ENCODE data around the gene TSPAN11. TPM values are rescaled to one million over a fixed set of nuclear protein-coding genes. Genes with fewer than 3 reads are reported as not detected.

The TSPAN11 gene
- total and polyA plus RNA-seq, 4 donors = 0.13 to 1.2 (median 0.44) TPM

- Histone ChIP-seq H3K27me3 (ENCODE audit: control insufficient read depth in 4 of 4, insufficient read depth in 4 of 4, low read length in 3 of 4) (no peaks in the 10 kb centered on the region), H3K4me3 (ENCODE audit: low read depth in 1 of 3, low read length in 3 of 3) (no peak overlapping the region), H3K36me3 (ENCODE audit: control insufficient read depth in 4 of 4, insufficient read depth in 3 of 4, low read depth in 1 of 4, low read length in 3 of 4) (no peaks in the 10 kb centered on the region), H3K27ac (ENCODE audit: low read depth in 1 of 2, low read length in 2 of 2) (no peak overlapping the region), H3K9ac (ENCODE audit: low read depth in 1 of 2, low read length in 2 of 2) (no peak overlapping the region), H3K4me1 (ENCODE audit: control insufficient read depth in 4 of 4, insufficient read depth in 4 of 4, low read length in 3 of 4) (no peaks in the 10 kb centered on the region), H3K9me3 (ENCODE audit: control insufficient read depth in 4 of 4, low read length in 3 of 4) (no peaks in the 10 kb centered on the region)
- DNase-seq (ENCODE audit: low spot score) = no peak
- TF ChIP-seq HNF4A (conservative IDR thresholded peaks at IDR 0.05) = no peak
- no peak for TF ChIP-seq YY1 (IDR thresholded peaks at IDR 0.05)
- TF ChIP-seq ZBTB33 (IDR thresholded peaks at IDR 0.05) = no peak
- TF ChIP-seq RAD21 (IDR thresholded peaks at IDR 0.05) = no peak
- TF ChIP-seq MAX (IDR thresholded peaks at IDR 0.05) = no peak
- no peak for TF ChIP-seq SP1 (IDR thresholded peaks at IDR 0.05)
- TF ChIP-seq NR2F2 (IDR thresholded peaks at IDR 0.05) = no peak
- TF ChIP-seq ATF3 (IDR thresholded peaks at IDR 0.05) = no peak
- TF ChIP-seq HNF4G (IDR thresholded peaks at IDR 0.05) = no peak
- TF ChIP-seq JUND (IDR thresholded peaks at IDR 0.05) = no peak
- TF ChIP-seq REST (IDR thresholded peaks at IDR 0.05) = no peak
- WGBS = 89% methylated on average over 3 of the region's 3 CpGs
These were observed 107.8 kb downstream of the TSPAN11 start for GRCh38 chr12:31034372-31034771.

- Histone ChIP-seq H3K4me1 (ENCODE audit: control insufficient read depth in 4 of 4, insufficient read depth in 4 of 4, low read length in 3 of 4) (no peaks in the 10 kb centered on the region), H3K36me3 (ENCODE audit: control insufficient read depth in 4 of 4, insufficient read depth in 3 of 4, low read depth in 1 of 4, low read length in 3 of 4) (no peaks in the 10 kb centered on the region), H3K27me3 (ENCODE audit: control insufficient read depth in 4 of 4, insufficient read depth in 4 of 4, low read length in 3 of 4) (no peaks in the 10 kb centered on the region), H3K27ac (ENCODE audit: low read depth in 1 of 2, low read length in 2 of 2) (no peak overlapping the region), H3K9me3 (ENCODE audit: control insufficient read depth in 4 of 4, low read length in 3 of 4) (no peaks in the 10 kb centered on the region), H3K9ac (ENCODE audit: low read depth in 1 of 2, low read length in 2 of 2) (no peak overlapping the region), H3K4me3 (ENCODE audit: low read depth in 1 of 3, low read length in 3 of 3) (no peak overlapping the region)
- 88% methylated on average over 4 of the region's 4 CpGs for WGBS
- TF ChIP-seq REST (IDR thresholded peaks at IDR 0.05) (no peak), ATF3 (IDR thresholded peaks at IDR 0.05) (no peak)
- DNase-seq (ENCODE audit: low spot score) = no peak
These were observed 108.7 kb downstream of the TSPAN11 start for GRCh38 chr12:31035226-31035625.
